HepG2 (cell line): ENCODE data around the gene SULT1C4.

Experiments
- HDAC2 ChIP-seq: sonication (generic); formaldehyde crosslinking; IDR thresholded peaks from 2 replicates; pipeline ENCODE4 v1.4.0; 2020; ENCODE audit warnings: missing genetic modification reagents
- POLR2A ChIP-seq, 2 experiments: IDR thresholded peaks; 2 replicates each; pipeline ENCODE4 v1.6.1; 2011; ENCODE audit warnings: low read depth in 2 of 2, low read length in 2 of 2, mild to moderate bottlenecking in 1 of 2, moderate library complexity in 1 of 2; ENCODE audit not compliant: insufficient read depth in 1 of 2

DNA sequence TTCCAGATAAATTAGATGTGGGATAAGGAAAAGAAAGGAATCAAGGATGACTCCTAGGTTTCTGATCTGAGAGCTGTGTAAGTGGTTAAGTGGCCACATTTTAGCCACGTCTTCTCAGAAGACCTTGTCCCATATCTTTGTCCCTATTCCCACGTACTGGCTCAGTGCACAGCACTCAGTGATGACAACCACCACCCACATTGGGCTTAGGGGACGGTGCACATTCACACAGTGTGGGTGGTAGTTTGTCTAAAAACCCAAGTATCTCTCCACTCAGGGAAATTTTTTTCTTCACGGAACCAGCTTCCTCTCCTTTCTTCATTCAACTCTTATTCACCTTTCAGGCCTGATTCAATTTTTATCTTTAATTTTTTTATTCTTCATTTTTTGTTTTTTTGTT, 40.7 kb downstream of the SULT1C4 start:
- TF ChIP-seq POLR2A (IDR thresholded peaks at IDR 0.05; ENCODE audit: insufficient read depth in 1 of 2, low read depth in 2 of 2, low read length in 2 of 2) (no peak), HDAC2 (no peak)
